Renal cortex interstitium (tissue), 11 donors: ENCODE results near the gene OLIG2. TPM values are rescaled to one million over a fixed set of nuclear protein-coding genes. Genes with fewer than 3 reads are reported as not detected.

ENCODE experiments used
- DNase-seq, 11 donors: peaks; one replicate each; pipeline ENCODE4 v3.0.0-alpha.2; 2013; ENCODE audit warnings: low read depth in 9 of 11, low spot score in 4 of 11; ENCODE audit errors: extremely low read depth in 1 of 11
- polyA plus RNA-seq, 3 donors: library from polyadenylated mRNA; unstranded; fragments of 120-200 nt; gene quantifications; one replicate each; pipeline ENCODE4 v1.2.1, GENCODE V29; 2013; ENCODE audit not compliant: insufficient read length in 3 of 3

Gene OLIG2
- polyA plus RNA-seq, 3 donors = 0.13 TPM; not detected in 2

GRCh38 chr21:33058527-33058926, 32.8 kb downstream of the OLIG2 start:
- no peak for DNase-seq

- no peak for DNase-seq
Observed at GRCh38 chr21:33058957-33059356, 33.2 kb downstream of the OLIG2 start.

GRCh38 chr21:33059380-33059841, 33.7 kb downstream of the OLIG2 start:
- no peak for DNase-seq

GRCh38 chr21:33061233-33061632, 35.5 kb downstream of the OLIG2 start:
- DNase-seq = no peak

- no peak for DNase-seq
Observed at GRCh38 chr21:33063375-33063883, 37.7 kb downstream of the OLIG2 start.

- no peak for DNase-seq
Observed at GRCh38 chr21:33063907-33064622, 38.3 kb downstream of the OLIG2 start.

- no peak for DNase-seq
Observed at GRCh38 chr21:33064623-33065390, 39.1 kb downstream of the OLIG2 start.

- no peak for DNase-seq
Observed at GRCh38 chr21:33067043-33067442, 41.3 kb downstream of the OLIG2 start.

GRCh38 chr21:33067457-33067856, 41.7 kb downstream of the OLIG2 start:
- DNase-seq = no peak

GRCh38 chr21:33069243-33069642, 43.5 kb downstream of the OLIG2 start:
- no peak for DNase-seq

- DNase-seq = no peak
Observed at GRCh38 chr21:33069645-33069993, 43.9 kb downstream of the OLIG2 start.

GRCh38 chr21:33069994-33070743, 44.4 kb downstream of the OLIG2 start, which contains the start of gene OLIG1:
OLIG1 (plus strand) TSS chr21:33070141; CDS start chr21:33070247, 106 bp downstream.
- DNase-seq = peak in 1 of 11 donors; percentile 20

GRCh38 chr21:33070744-33070997, 44.9 kb downstream of the OLIG2 start:
- DNase-seq = no peak

GRCh38 chr21:33070998-33071769, 45.4 kb downstream of the OLIG2 start:
- DNase-seq = peak in 1 of 11 donors; percentile 11

GRCh38 chr21:33071770-33072306, 46.1 kb downstream of the OLIG2 start:
- DNase-seq = peak in 1 of 11 donors; percentile 15

- DNase-seq = no peak
Observed at GRCh38 chr21:33073636-33074035, 47.9 kb downstream of the OLIG2 start.

GRCh38 chr21:33075128-33075527, 49.4 kb downstream of the OLIG2 start:
- DNase-seq = no peak

- no peak for DNase-seq
Observed at GRCh38 chr21:33075596-33076195, 50.0 kb downstream of the OLIG2 start.
